ENCODE measurements around the gene SGCA. TPM values are rescaled to one million over a fixed set of nuclear protein-coding genes. Genes with fewer than 3 reads are reported as not detected.

Gene SGCA
- total RNA-seq, 1 donor from 2014 or later = not detected

DNA sequence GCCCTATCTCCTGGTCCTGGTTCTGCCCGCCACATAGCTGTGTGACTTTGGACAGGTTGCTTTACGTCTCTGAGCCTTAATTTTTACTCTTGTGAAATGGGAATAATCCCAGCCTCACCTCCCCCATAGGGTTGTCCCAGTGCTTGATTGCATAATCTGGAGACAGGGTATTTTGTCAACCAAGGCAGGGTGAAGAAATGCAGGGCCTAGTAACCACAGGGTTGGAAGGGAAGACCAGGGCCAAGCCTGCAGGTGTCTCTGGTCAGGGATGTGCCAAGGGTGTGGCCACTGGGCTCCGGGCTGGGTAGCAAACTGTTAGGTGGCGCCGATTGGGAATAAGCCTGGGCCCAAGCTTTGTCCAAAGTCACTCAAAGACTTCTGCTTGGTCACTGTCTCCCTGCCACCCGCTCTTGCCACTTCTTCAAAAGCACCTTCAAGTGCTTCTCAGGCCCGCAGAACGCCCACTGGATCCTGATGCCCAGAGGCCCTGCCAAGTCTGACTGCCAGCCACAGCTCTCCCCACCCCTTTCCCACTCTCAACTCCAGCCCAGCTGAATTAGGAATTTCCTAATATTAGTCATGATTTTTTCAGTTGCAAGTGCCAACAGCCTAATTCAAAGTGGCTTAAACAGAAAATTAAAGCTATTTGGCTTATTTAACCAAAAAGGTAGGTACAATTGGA, 56.2 kb downstream of the SGCA start:
- Mint-ChIP-seq H3K27me3 (ENCODE audit: low read depth) (no peaks in the 10 kb centered on the region), H3K4me1 (peaks cover 32% of the 10 kb centered on the region), H3K27ac (ENCODE audit: unreplicated experiment) (no peak overlapping the region), H3K4me3 (no peak overlapping the region), H3K9me3 (peaks cover 5% of the 10 kb centered on the region), H3K36me3 (ENCODE audit: low read depth) (peaks cover 8% of the 10 kb centered on the region)
- TF ChIP-seq, protein P1, sequence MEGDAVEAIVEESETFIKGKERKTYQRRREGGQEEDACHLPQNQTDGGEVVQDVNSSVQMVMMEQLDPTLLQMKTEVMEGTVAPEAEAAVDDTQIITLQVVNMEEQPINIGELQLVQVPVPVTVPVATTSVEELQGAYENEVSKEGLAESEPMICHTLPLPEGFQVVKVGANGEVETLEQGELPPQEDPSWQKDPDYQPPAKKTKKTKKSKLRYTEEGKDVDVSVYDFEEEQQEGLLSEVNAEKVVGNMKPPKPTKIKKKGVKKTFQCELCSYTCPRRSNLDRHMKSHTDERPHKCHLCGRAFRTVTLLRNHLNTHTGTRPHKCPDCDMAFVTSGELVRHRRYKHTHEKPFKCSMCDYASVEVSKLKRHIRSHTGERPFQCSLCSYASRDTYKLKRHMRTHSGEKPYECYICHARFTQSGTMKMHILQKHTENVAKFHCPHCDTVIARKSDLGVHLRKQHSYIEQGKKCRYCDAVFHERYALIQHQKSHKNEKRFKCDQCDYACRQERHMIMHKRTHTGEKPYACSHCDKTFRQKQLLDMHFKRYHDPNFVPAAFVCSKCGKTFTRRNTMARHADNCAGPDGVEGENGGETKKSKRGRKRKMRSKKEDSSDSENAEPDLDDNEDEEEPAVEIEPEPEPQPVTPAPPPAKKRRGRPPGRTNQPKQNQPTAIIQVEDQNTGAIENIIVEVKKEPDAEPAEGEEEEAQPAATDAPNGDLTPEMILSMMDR (conservative IDR thresholded peaks at IDR 0.05) = no peak
- DNase-seq (ENCODE audit: low read depth, low spot score) = no peak

DNA sequence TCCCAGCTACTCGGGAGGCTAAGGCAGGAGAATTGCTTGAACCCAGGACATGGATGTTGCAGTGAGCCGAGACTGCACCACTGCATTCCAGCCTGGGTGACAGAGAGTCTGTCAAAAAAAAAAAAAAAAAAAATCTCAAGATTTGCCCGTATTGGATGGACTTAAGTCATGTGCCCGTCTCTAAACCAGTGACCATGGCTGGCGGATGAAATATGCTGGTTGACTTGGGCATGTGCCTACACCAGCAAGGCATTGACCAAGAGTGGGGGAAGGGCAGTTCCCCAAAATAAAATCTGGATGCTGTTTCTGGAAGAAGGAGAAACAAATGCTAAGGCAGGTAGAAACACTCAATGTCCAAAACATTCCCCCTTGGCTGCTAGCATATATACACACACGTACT, 57.1 kb downstream of the SGCA start:
- DNase-seq (ENCODE audit: low read depth, low spot score) = no peak
- H3K4me1 Mint-ChIP-seq = peaks cover 32% of the 10 kb centered on the region

More for the DNA sequence above, 57.1 kb downstream of the SGCA start:
- peaks cover 7% of the 10 kb centered on the region for H3K9me3 Mint-ChIP-seq
- TF ChIP-seq, protein P1 (conservative IDR thresholded peaks at IDR 0.05) = no peak
- H3K27me3 Mint-ChIP-seq (ENCODE audit: low read depth) = no peaks in the 10 kb centered on the region
- no peak overlapping the region for H3K27ac Mint-ChIP-seq (ENCODE audit: unreplicated experiment)
- H3K4me3 Mint-ChIP-seq = no peak overlapping the region
- H3K36me3 Mint-ChIP-seq (ENCODE audit: low read depth) = peaks cover 8% of the 10 kb centered on the region

Other genes starting within 250 kb of the SGCA start
- gene DLX4, start 196.8 kb upstream of the SGCA start, total RNA-seq = 0.49 and 0.61 TPM in 2 replicates
- gene DLX3, start 170.8 kb upstream of the SGCA start, total RNA-seq = 0.41 and 1.0 TPM in 2 replicates
- 4.5 and 4.8 TPM in 2 replicates for gene ITGA3, start 109.9 kb upstream of the SGCA start, total RNA-seq
- gene PDK2, start 70.7 kb upstream of the SGCA start, total RNA-seq = 21.6 and 24.6 TPM in 2 replicates
- gene SAMD14, start 35.8 kb upstream of the SGCA start, total RNA-seq = 26.1 and 28.7 TPM in 2 replicates
- gene PPP1R9B, start 15.3 kb upstream of the SGCA start, total RNA-seq = 67.1 and 68.8 TPM in 2 replicates
- 13.3 and 14.8 TPM in 2 replicates for gene COL1A1, start 35.6 kb downstream of the SGCA start, total RNA-seq
- 3.0 and 3.5 TPM in 2 replicates for gene TMEM92, start 108.5 kb downstream of the SGCA start, total RNA-seq
- 23.4 and 26.5 TPM in 2 replicates for gene XYLT2, start 180.1 kb downstream of the SGCA start, total RNA-seq
- 70.4 and 72.2 TPM in 2 replicates for gene MRPL27, start 207.2 kb downstream of the SGCA start, total RNA-seq
- gene EME1, start 207.2 kb downstream of the SGCA start, total RNA-seq = 25.5 and 31.4 TPM in 2 replicates
- 92.3 and 92.7 TPM in 2 replicates for gene LRRC59, start 231.5 kb downstream of the SGCA start, total RNA-seq